GM10266 (cell line): Measurements from ENCODE around the gene STEAP3.

Source experiments
- DNase-seq: peaks from one replicate; pipeline ENCODE4 v3.0.0; 2012; ENCODE audit errors: extremely low spot score
- CTCF ChIP-seq: IDR thresholded peaks from 2 replicates; pipeline ENCODE4 v1.5.1; 2012; ENCODE audit warnings: mild to moderate bottlenecking, low read depth; ENCODE audit not compliant: control insufficient read depth, insufficient read depth; ENCODE audit errors: missing control alignments

The STEAP3 gene

GRCh38 chr2:119201815-119202214 is 21.8 kb upstream of the STEAP3 start:
- TF ChIP-seq CTCF = no peak
- DNase-seq = no peak

GRCh38 chr2:119202610-119203310 is 20.9 kb upstream of the STEAP3 start:
- no peak for TF ChIP-seq CTCF
- no peak for DNase-seq

- DNase-seq = no peak
- no peak for TF ChIP-seq CTCF
Measured at GRCh38 chr2:119204525-119204924, 19.1 kb upstream of the STEAP3 start.

GRCh38 chr2:119205001-119205706 is 18.5 kb upstream of the STEAP3 start:
- no peak for DNase-seq
- no peak for TF ChIP-seq CTCF

- DNase-seq = no peak
- TF ChIP-seq CTCF = no peak
Measured at GRCh38 chr2:119206201-119206600, 17.4 kb upstream of the STEAP3 start.

- DNase-seq = no peak
- TF ChIP-seq CTCF = no peak
Measured at GRCh38 chr2:119207447-119207846, 16.2 kb upstream of the STEAP3 start.

- DNase-seq = no peak
- TF ChIP-seq CTCF = no peak
Measured at GRCh38 chr2:119208791-119209203, 14.8 kb upstream of the STEAP3 start.
